Measurements from ENCODE around the gene RTKN.

GRCh38 chr2:74387346-74387745 lies 54.4 kb downstream of the RTKN start:
- TF ChIP-seq, protein P1, sequence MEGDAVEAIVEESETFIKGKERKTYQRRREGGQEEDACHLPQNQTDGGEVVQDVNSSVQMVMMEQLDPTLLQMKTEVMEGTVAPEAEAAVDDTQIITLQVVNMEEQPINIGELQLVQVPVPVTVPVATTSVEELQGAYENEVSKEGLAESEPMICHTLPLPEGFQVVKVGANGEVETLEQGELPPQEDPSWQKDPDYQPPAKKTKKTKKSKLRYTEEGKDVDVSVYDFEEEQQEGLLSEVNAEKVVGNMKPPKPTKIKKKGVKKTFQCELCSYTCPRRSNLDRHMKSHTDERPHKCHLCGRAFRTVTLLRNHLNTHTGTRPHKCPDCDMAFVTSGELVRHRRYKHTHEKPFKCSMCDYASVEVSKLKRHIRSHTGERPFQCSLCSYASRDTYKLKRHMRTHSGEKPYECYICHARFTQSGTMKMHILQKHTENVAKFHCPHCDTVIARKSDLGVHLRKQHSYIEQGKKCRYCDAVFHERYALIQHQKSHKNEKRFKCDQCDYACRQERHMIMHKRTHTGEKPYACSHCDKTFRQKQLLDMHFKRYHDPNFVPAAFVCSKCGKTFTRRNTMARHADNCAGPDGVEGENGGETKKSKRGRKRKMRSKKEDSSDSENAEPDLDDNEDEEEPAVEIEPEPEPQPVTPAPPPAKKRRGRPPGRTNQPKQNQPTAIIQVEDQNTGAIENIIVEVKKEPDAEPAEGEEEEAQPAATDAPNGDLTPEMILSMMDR (IDR thresholded peaks at IDR 0.05; ENCODE audit: low read depth, low read length, missing input control): no peak
- TF ChIP-seq FOXA1 (IDR thresholded peaks at IDR 0.05) (no peak), JUND (IDR thresholded peaks at IDR 0.05) (no peak), TAF1 (conservative IDR thresholded peaks at IDR 0.05) (no peak)

Data from liver (tissue), 3 donors.